H1 (cell line): Measurements from ENCODE around the gene TXLNA.

Source experiments
- JUN ChIP-seq: IDR thresholded peaks from 2 replicates; pipeline ENCODE4 v1.6.1; 2011; ENCODE audit warnings: low read depth, mild to moderate bottlenecking, improper control_type of control experiment, low read length
- JUND ChIP-seq: IDR thresholded peaks from 2 replicates; pipeline ENCODE4 v1.6.1; 2011; ENCODE audit warnings: mild to moderate bottlenecking, improper control_type of control experiment, low read length
- TEAD4 ChIP-seq: IDR thresholded peaks from 2 replicates; pipeline ENCODE4 v1.6.1; 2012; ENCODE audit warnings: low read depth, low read length, inconsistent platforms, mixed read lengths
- ZNF274 ChIP-seq: IDR thresholded peaks from 2 replicates; pipeline ENCODE4 v1.7.0; 2012; ENCODE audit warnings: low read length, borderline replicate concordance; ENCODE audit errors: extremely low read depth
- TF ChIP-seq, protein P1 (sequence below), 3 experiments: IDR thresholded peaks; 1 replicate in 2 of 3; 2 replicates in 1 of 3; pipeline versions ENCODE4 v1.5.1 to v1.6.1; 2011; ENCODE audit warnings: low read length in 3 of 3, mild to moderate bottlenecking in 3 of 3, inconsistent platforms in 2 of 3, low read depth in 1 of 3, moderate library complexity in 1 of 3; ENCODE audit not compliant: insufficient read depth in 1 of 3; ENCODE audit errors: control extremely low read depth in 1 of 3

- no peak for TF ChIP-seq JUN
- TF ChIP-seq, protein P1, sequence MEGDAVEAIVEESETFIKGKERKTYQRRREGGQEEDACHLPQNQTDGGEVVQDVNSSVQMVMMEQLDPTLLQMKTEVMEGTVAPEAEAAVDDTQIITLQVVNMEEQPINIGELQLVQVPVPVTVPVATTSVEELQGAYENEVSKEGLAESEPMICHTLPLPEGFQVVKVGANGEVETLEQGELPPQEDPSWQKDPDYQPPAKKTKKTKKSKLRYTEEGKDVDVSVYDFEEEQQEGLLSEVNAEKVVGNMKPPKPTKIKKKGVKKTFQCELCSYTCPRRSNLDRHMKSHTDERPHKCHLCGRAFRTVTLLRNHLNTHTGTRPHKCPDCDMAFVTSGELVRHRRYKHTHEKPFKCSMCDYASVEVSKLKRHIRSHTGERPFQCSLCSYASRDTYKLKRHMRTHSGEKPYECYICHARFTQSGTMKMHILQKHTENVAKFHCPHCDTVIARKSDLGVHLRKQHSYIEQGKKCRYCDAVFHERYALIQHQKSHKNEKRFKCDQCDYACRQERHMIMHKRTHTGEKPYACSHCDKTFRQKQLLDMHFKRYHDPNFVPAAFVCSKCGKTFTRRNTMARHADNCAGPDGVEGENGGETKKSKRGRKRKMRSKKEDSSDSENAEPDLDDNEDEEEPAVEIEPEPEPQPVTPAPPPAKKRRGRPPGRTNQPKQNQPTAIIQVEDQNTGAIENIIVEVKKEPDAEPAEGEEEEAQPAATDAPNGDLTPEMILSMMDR (IDR thresholded peaks at IDR 0.05; ENCODE audit: control extremely low read depth in 1 of 3, insufficient read depth in 1 of 3, low read depth in 1 of 3, low read length in 3 of 3), result no peak
- TF ChIP-seq JUND, result no peak
- no peak for TF ChIP-seq ZNF274
- TF ChIP-seq TEAD4, result no peak
Observed at GRCh38 chr1:32170991-32171390, 8.5 kb upstream of the TXLNA start.
